BLaER1 (cell line): ENCODE measurements around the gene ENPP1.

Source experiments
- H3K27ac ChIP-seq: shearing (Covaris generic); formaldehyde crosslinking; 2 replicates; pipeline ENCODE4 v1.8.1; 2022
- H3K27me3 ChIP-seq: shearing (Covaris generic); formaldehyde crosslinking; 2 replicates; pipeline ENCODE4 v1.8.1; 2022
- H3K36me3 ChIP-seq: shearing (Covaris generic); formaldehyde crosslinking; 2 replicates; pipeline ENCODE4 v1.8.1; 2022
- H3K4me1 ChIP-seq: shearing (Covaris generic); formaldehyde crosslinking; 2 replicates; pipeline ENCODE4 v1.8.1; 2022
- H3K4me2 ChIP-seq: shearing (Covaris generic); formaldehyde crosslinking; 2 replicates; pipeline ENCODE4 v1.8.1; 2022
- H3K4me3 ChIP-seq: shearing (Covaris generic); formaldehyde crosslinking; 2 replicates; pipeline ENCODE4 v1.8.1; 2022
- H3K9ac ChIP-seq: shearing (Covaris generic); formaldehyde crosslinking; 2 replicates; pipeline ENCODE4 v1.8.1; 2022
- H3K9me3 ChIP-seq: shearing (Covaris generic); formaldehyde crosslinking; 2 replicates; pipeline ENCODE4 v1.8.1; 2022
- H4K20me1 ChIP-seq: shearing (Covaris generic); formaldehyde crosslinking; 2 replicates; pipeline ENCODE4 v1.8.1; 2022
- Cebpa-rat ChIP-seq: shearing (Covaris generic); IDR thresholded peaks from 2 replicates; pipeline ENCODE4 v1.8.1; 2022

The ENPP1 gene

DNA sequence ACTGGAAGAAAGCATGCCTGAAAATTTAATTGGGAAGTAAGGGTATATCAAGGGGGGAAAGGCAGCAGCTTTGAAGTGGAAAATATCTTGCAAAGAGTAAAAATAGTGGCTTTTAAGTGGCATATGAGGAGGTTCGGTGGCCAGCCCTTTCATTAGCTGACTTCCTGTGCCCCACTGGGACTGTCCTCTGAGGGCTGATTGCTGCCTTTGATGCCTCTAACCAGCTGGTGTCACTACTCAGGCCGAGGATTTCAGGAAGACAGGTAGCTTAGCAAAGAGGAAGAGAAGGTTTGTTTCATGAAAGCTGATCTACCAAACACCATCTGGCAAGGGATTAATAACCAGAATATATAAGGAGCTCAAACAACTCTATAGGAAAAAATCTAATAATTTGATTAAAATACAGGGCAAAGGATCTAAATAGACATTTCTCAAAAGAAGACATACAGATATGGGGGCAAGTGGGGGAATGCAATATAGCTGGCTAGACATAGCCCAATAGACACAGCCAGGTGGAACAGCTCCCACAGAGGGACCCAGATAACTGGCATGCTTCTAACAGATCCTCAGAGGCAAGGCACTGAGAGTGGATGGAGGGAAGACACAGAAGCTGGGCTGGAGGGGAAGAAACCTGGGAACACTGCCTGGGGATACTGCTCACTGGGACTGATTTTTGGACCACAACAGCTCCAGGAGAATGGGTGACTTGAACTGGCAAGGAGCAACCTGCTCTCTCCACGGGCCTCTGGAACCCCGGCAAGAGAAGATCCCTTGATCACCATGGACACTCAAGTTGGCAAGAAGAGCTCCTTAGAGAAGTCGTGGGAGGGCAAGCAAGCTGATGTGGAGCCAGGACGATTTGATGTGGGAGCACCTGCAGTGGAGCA is 110.2 kb downstream of the ENPP1 start:
- H3K9me3 ChIP-seq = peaks cover 36% of the 10 kb centered on the region
- 0 out of 2 replicates have a peak, but pooled peaks cover 4% of the 10 kb centered on the region for H3K27me3 ChIP-seq
- H3K4me2 ChIP-seq = peak overlapping the region; percentile 84
- no peaks in the 10 kb centered on the region for H3K36me3 ChIP-seq
- no peak for TF ChIP-seq Cebpa-rat
- peak overlapping the region; percentile 20; the same call in 1 of the 2 replicates for H3K4me3 ChIP-seq
- no peaks in the 10 kb centered on the region for H4K20me1 ChIP-seq
- H3K4me1 ChIP-seq = peaks cover 38% of the 10 kb centered on the region
- H3K27ac ChIP-seq = no peak overlapping the region
- no peak overlapping the region; the same call in 1 of the 2 replicates for H3K9ac ChIP-seq

DNA sequence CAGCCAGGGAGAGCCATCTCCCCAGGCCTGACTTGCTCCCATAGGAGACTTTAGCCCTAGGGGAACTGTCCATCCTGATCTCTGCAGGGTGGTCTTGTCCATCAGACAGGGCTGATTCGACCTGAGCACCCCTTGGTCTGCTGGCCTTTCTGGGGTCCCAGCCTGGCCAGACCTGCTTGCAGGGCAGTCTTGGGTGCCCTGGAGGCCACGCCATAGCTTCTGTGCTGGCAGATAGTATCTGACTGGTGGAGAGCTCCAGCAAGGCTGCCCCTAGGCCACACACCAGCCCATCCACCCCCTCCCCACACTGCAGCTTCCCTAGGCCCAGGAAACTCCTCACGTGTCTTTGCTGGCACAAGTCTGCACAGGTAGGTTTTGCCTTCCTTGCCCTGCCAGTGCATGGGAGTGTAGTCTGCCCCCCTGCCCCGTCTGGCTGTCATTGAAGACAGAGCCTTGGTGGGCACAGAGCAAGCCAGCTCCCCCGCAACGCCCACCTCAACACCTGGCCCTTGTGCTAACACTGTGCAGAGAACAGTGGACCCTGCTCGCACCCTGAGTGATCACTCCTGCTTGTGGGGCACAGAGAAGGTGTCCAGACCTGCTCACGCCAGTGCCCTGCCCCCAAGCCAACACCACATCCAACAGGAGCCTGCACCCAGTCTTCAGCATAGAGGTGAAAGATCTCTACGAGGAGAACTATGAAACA is 111.0 kb downstream of the ENPP1 start:
- no peak overlapping the region for H3K9ac ChIP-seq
- peaks cover 38% of the 10 kb centered on the region for H3K4me1 ChIP-seq
- no peaks in the 10 kb centered on the region for H3K27me3 ChIP-seq
- no peak for TF ChIP-seq Cebpa-rat
- H3K4me2 ChIP-seq = peak overlapping the region; percentile 84
- peaks cover 43% of the 10 kb centered on the region for H3K9me3 ChIP-seq
- no peak overlapping the region for H3K4me3 ChIP-seq
- H3K27ac ChIP-seq = no peak overlapping the region
- H3K36me3 ChIP-seq = no peaks in the 10 kb centered on the region
- no peaks in the 10 kb centered on the region for H4K20me1 ChIP-seq

DNA sequence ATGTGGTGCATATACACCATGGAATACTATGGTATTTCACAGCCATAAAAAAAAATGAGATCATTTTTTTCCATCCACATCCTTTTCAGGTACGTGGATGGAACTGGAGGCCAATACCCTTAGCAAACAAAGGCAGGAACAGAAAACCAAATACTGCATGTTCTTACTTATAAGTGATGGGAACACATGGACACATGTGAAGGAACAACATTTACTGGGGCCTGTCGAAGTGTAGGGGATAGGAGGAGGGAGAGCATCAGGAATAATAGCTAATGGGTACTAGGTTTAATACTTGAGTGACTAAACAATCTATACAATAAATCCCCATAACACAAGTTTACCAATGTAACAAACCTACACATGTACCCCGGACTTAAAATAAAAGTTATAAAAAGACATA is 112.8 kb downstream of the ENPP1 start:
- no peak overlapping the region for H3K4me2 ChIP-seq
- no peaks in the 10 kb centered on the region for H4K20me1 ChIP-seq
- H3K9ac ChIP-seq = no peak overlapping the region
- no peaks in the 10 kb centered on the region for H3K36me3 ChIP-seq
- H3K4me3 ChIP-seq = no peak overlapping the region
- no peaks in the 10 kb centered on the region for H3K27me3 ChIP-seq
- peaks cover 45% of the 10 kb centered on the region for H3K9me3 ChIP-seq
- TF ChIP-seq Cebpa-rat = no peak
- H3K4me1 ChIP-seq = peaks cover 34% of the 10 kb centered on the region
- H3K27ac ChIP-seq = no peak overlapping the region

DNA sequence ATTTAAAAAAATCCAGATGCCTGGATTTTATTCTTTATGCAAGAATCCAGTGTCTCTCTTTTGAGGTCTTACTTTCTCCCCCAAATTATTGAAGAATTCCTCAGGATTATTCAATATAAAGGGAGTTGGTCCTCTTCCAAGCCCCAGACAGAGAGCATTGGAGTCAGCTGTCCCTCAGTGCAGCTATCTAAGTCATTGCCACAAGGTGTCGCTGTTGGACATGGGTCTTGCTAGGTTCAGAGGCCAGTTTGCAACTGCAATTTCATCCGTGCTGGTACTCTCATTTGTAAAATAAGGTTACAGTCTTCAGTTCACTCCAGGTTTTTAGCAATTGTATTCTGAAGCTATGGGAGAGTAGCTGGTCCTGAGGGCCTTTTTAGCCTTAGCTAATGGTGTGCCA is 115.5 kb downstream of the ENPP1 start:
- H3K36me3 ChIP-seq = no peaks in the 10 kb centered on the region
- no peaks in the 10 kb centered on the region for H3K27me3 ChIP-seq
- H3K4me1 ChIP-seq = peaks cover 7% of the 10 kb centered on the region
- H3K9me3 ChIP-seq = peaks cover 40% of the 10 kb centered on the region
- no peak overlapping the region for H3K4me3 ChIP-seq
- H3K27ac ChIP-seq = no peak overlapping the region
- TF ChIP-seq Cebpa-rat = no peak
- H4K20me1 ChIP-seq = no peaks in the 10 kb centered on the region
- H3K4me2 ChIP-seq = no peak overlapping the region
- no peak overlapping the region for H3K9ac ChIP-seq

DNA sequence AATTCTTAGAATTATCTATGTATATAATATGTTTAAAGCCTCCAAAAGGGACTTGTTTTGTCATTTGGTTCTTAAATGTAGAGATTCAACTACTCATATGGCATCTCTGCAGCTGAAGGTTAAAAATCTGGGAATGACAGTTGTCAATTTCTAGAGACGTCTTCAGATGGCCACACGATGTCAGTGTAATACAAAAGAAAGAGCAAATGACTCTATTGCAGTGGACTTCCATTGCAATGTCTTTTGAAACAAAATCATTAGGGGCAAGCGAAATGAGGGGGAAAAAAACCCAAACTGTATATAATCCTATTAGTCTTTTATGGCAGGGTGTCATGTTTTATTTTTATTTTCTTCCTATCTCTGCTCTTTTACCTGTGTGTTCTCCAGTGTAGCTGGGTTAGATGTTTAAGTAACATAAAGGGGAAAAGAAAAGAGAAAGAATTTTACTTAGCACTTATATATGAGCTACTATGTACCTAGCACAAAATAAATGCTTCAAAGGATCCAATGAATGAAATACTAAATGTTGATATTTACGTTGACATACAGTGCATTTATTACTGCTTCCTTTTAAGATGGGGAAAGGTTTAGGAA is 117.2 kb downstream of the ENPP1 start:
- no peaks in the 10 kb centered on the region for H3K36me3 ChIP-seq
- H3K27me3 ChIP-seq = no peaks in the 10 kb centered on the region
- H3K27ac ChIP-seq = no peak overlapping the region
- no peaks in the 10 kb centered on the region for H3K4me1 ChIP-seq
- H4K20me1 ChIP-seq = no peaks in the 10 kb centered on the region
- no peak overlapping the region for H3K4me3 ChIP-seq
- H3K9me3 ChIP-seq = peaks cover 34% of the 10 kb centered on the region
- no peak overlapping the region for H3K9ac ChIP-seq
- H3K4me2 ChIP-seq = no peak overlapping the region
- TF ChIP-seq Cebpa-rat = no peak

DNA sequence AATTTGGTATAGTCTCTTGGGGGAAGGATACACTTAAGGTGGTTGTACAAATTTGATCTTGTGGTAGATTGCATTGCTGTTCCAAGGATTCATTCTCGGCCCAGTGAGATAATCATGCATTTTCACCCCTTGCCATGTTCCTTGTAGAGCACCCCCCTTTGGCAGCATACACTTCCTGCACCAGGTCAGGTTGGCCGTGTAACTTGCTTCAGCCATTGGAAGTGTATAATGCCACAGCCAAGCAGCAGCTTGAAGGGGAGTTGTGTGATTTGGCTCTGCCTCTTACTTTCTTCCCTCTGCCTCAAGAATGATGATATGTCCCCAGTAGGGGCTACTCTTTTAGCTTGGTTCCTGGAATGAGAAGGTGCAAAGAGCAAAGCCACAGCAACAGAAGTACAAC is 121.4 kb downstream of the ENPP1 start:
- H3K9me3 ChIP-seq = no peaks in the 10 kb centered on the region
- no peaks in the 10 kb centered on the region for H3K36me3 ChIP-seq
- no peaks in the 10 kb centered on the region for H4K20me1 ChIP-seq
- H3K4me1 ChIP-seq = no peaks in the 10 kb centered on the region
- no peak for TF ChIP-seq Cebpa-rat
- no peak overlapping the region for H3K9ac ChIP-seq
- no peak overlapping the region for H3K4me2 ChIP-seq
- H3K27me3 ChIP-seq = no peaks in the 10 kb centered on the region
- no peak overlapping the region for H3K27ac ChIP-seq
- no peak overlapping the region for H3K4me3 ChIP-seq

DNA sequence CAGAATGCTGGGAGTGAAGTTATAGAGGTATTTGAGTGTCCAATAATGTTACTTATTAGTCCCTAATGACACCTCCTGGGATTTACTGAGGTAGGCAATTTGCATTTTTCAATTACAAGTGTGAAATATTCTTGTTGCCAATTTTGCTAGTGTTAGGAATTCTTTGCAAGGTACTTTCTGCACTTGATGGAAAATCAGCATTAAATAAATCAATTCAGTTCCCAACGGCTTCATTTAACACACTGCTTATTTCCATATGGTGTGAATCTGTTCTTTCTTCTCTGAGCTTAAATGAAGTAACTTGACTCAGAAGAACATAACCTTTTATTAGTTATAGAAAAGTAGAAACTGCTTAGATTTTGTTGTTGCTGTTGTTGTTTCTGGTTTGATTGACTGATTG is 122.2 kb downstream of the ENPP1 start:
- Histone ChIP-seq H3K4me1 (no peaks in the 10 kb centered on the region), H3K36me3 (no peaks in the 10 kb centered on the region), H3K4me2 (no peak overlapping the region), H3K27ac (no peak overlapping the region), H4K20me1 (no peaks in the 10 kb centered on the region), H3K4me3 (no peak overlapping the region), H3K27me3 (no peaks in the 10 kb centered on the region), H3K9ac (no peak overlapping the region), H3K9me3 (no peaks in the 10 kb centered on the region)
- no peak for TF ChIP-seq Cebpa-rat

DNA sequence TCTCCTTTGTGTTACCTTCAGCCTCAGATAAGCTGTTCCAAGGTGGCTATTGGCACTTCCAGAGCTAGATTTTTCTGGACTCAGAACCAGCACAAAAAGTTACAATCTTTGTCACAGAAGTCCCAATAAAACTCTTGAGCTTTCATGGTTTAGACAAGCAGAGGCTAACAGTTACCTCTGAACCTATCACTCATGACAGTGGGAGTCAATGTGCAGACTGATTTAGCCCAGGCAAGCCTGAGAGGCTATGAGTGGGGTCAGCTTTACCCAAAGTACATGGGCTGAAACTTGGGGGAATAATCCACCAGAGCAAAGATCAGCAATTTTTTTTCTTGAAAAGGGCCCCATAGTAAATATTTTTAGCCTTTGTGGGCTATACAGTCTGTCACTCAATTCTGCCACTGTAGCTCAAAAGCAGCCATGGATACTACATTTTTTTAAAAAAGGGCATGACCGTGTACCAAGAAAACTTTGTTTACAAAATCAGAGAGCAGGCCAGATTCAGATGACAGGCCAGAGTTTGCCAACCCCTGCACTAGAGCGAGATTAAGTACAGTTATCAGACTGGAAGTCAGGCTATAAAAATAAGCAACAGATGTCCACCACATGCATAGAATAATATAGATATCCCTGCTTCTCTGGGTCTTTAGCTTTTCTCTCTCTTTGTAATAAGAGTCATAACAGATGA is 123.4 kb downstream of the ENPP1 start:
- no peak overlapping the region for H3K4me3 ChIP-seq

DNA sequence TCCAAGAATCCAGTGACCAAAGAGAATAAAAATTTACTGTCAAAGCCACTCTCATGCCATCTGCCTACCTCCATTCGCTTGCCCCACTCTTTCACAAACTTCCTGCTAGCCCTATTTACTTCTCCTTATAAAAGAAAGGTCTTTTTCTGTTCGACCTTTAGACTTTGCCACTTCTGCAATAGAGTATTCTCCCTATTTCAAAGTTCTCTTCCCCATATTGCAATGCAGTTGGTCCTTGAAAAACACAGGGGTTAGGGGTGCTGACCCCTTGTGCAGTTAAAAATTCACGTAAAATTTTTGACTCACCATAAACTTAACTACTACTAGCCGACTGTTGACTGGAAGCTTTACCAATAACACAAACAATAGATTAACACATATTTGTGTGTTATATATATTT is 128.3 kb downstream of the ENPP1 start:
- Histone ChIP-seq H3K27ac (no peak overlapping the region), H4K20me1 (no peaks in the 10 kb centered on the region), H3K4me2 (no peak overlapping the region), H3K9ac (no peak overlapping the region), H3K4me3 (no peak overlapping the region), H3K27me3 (no peaks in the 10 kb centered on the region), H3K9me3 (no peaks in the 10 kb centered on the region), H3K4me1 (no peaks in the 10 kb centered on the region), H3K36me3 (no peaks in the 10 kb centered on the region)
- TF ChIP-seq Cebpa-rat = no peak

More for the DNA sequence above, 123.4 kb downstream of the ENPP1 start:
- Histone ChIP-seq H3K36me3 (no peaks in the 10 kb centered on the region), H4K20me1 (no peaks in the 10 kb centered on the region), H3K4me1 (no peaks in the 10 kb centered on the region), H3K27me3 (no peaks in the 10 kb centered on the region), H3K27ac (no peak overlapping the region), H3K4me2 (no peak overlapping the region), H3K9ac (no peak overlapping the region), H3K9me3 (no peaks in the 10 kb centered on the region)
- TF ChIP-seq Cebpa-rat = no peak

DNA sequence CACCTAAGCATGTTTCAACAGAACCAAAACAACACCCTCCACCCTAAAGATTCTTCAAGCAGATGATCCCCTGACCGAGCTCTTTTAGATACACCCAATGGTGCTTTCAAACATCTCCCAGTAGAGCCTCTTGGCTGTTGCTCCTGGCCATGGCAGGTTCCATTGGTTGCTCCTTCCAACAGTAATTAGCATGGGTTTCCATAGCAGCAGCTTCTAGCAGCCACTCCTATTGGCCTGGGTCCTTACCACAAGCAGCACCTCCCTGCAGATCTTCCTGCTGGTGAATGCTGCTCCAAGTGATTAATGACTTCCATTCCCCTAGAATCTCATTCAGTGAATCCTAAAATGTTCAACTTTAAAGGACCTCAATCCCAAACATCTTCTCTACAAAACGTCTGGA is 129.4 kb downstream of the ENPP1 start:
- H3K4me1 ChIP-seq = no peaks in the 10 kb centered on the region
- no peaks in the 10 kb centered on the region for H3K36me3 ChIP-seq
- H3K27me3 ChIP-seq = no peaks in the 10 kb centered on the region
- no peaks in the 10 kb centered on the region for H3K9me3 ChIP-seq
- H3K9ac ChIP-seq = no peak overlapping the region
- H3K27ac ChIP-seq = no peak overlapping the region
- H3K4me3 ChIP-seq = no peak overlapping the region
- no peak for TF ChIP-seq Cebpa-rat
- no peaks in the 10 kb centered on the region for H4K20me1 ChIP-seq
- no peak overlapping the region for H3K4me2 ChIP-seq
